Natural killer cell (primary cell): ENCODE data around the gene FBXL17. TPM values are rescaled to one million over a fixed set of nuclear protein-coding genes. Genes with fewer than 3 reads are reported as not detected.

Experiments
- ATAC-seq, 3 donors: fragments of 150-1000 bp in 2 of 3; fragments of 200-7000 bp in 1 of 3; cut with Tn5 transposase; 1 replicate in 1 of 3; 2 replicates in 2 of 3; pipeline ENCODE4 v1.10.0; 2021; ENCODE audit warnings: mild to moderate bottlenecking in 2 of 3, moderate library complexity in 2 of 3
- DNase-seq, 2 donors: peaks; one replicate each; pipeline versions ENCODE4 v3.0.0 to v3.0.0-alpha.2; 2013 to 2021; ENCODE audit warnings: mixed read lengths in 1 of 2
- H3K27ac ChIP-seq: one replicate; pipeline ENCODE4 v1.5.1; 2013; ENCODE audit warnings: mild to moderate bottlenecking, low read length
- H3K27me3 ChIP-seq: one replicate; pipeline ENCODE4 v1.6.1; 2013; ENCODE audit warnings: low read length; ENCODE audit not compliant: control insufficient read depth, insufficient read depth
- H3K36me3 ChIP-seq: one replicate; pipeline ENCODE4 v1.6.1; 2013; ENCODE audit warnings: low read length; ENCODE audit not compliant: control insufficient read depth, insufficient read depth
- H3K4me1 ChIP-seq: one replicate; pipeline ENCODE4 v1.6.1; 2013; ENCODE audit warnings: low read length; ENCODE audit not compliant: control insufficient read depth, insufficient read depth
- H3K4me3 ChIP-seq: one replicate; pipeline ENCODE4 v1.5.1; 2013; ENCODE audit warnings: low read length
- H3K9me3 ChIP-seq: one replicate; pipeline ENCODE4 v1.6.1; 2013; ENCODE audit warnings: low read length; ENCODE audit not compliant: control insufficient read depth, insufficient read depth
- H3K27ac Mint-ChIP-seq, 2 donors: one replicate each; pipeline ENCODE4 v1.8.0; 2022; ENCODE audit warnings: mild to moderate bottlenecking in 2 of 2, mixed read lengths in 2 of 2, moderate library complexity in 1 of 2
- H3K27me3 Mint-ChIP-seq, 2 donors: one replicate each; pipeline ENCODE4 v1.8.0; 2022; ENCODE audit warnings: low read depth in 2 of 2, mixed read lengths in 2 of 2
- H3K36me3 Mint-ChIP-seq: one replicate; pipeline ENCODE4 v1.8.0; 2022; ENCODE audit warnings: mixed read lengths
- H3K4me1 Mint-ChIP-seq, 2 donors: one replicate each; pipeline ENCODE4 v1.8.0; 2022; ENCODE audit warnings: mixed read lengths in 2 of 2
- H3K4me3 Mint-ChIP-seq: one replicate; pipeline ENCODE4 v1.8.0; 2022; ENCODE audit warnings: mild to moderate bottlenecking, moderate library complexity, mixed read lengths
- H3K9me3 Mint-ChIP-seq, 2 donors: one replicate each; pipeline ENCODE4 v1.8.0; 2022; ENCODE audit warnings: mixed read lengths in 2 of 2
- WGBS: methylation state at CpG from one replicate; pipeline ENCODE4 v1.1.7; 2013; ENCODE audit warnings: missing lambda C conversion rate; ENCODE audit not compliant: insufficient coverage; 5-methylcytosine and 5-hydroxymethylcytosine counted together
- intact Hi-C: fragments of 100-400 bp; cut with micrococcal nuclease; formaldehyde crosslinking; loops from one replicate; pipeline ENCODE4 v1.14.2; 2022
- total RNA-seq, 4 donors: library from RNA; stranded (reverse); fragments of 120-200 nt in 1 of 4; gene quantifications; one replicate each; pipeline versions ENCODE4 v1.2.3 to v1.2.4, GENCODE V29; 2013 to 2022
- TF ChIP-seq, protein P1 (sequence below): fragments of 200-600 bp; IDR thresholded peaks from one replicate; pipeline ENCODE4 v1.8.0; 2022; ENCODE audit warnings: antibody characterized with exemption

The FBXL17 gene
- total RNA-seq, 3 donors from 2014 or later (not counting 1 experiment from before 2014, with no cell fraction given) = 34.2 to 46.8 (median 34.9) TPM

DNA sequence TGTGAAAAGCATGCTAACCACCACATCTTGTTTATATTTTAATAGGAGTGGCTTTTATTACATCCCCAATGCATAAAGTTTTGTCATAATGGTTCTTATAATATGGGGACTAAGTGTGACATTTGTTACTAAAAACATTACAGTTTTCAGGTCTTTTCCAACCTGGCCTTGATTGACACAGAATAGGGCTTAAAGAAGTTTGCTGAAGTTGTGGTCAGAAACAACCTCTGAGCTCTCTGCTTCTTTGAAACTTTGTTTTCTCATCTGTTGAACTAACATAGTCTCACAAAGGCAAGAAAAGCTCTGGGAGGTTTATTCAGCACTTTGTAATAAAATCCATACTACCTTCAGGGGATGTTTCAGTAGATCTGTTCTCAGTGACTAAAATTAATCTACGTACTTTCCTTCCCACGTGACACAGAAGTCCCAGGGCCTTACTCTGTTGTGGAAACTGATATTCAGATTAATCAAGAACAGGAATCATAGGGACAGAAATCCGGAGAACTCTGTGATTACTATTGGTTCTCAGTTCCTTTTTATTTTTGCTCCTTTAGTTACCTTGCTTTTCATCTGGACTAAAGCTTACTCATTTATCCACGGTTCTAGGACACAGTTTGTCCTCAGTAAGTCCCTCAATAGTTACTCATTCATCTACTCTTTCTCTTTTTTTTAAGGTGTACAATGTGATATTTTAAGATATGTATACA lies 422.2 kb downstream of the FBXL17 start:
- WGBS = 84% methylated on average over 3 of the region's 4 CpGs
- Mint-ChIP-seq H3K4me1 (peaks cover 16 to 24% of the 10 kb centered on the region in 2 donors), H3K27ac (no peak overlapping the region), H3K36me3 (no peaks in the 10 kb centered on the region), H3K9me3 (no peaks in the 10 kb centered on the region), H3K27me3 (no peaks in the 10 kb centered on the region), H3K4me3 (no peak overlapping the region)
- H3K27me3 ChIP-seq = no peaks in the 10 kb centered on the region
- no peak overlapping the region for H3K4me3 ChIP-seq
- no peaks in the 10 kb centered on the region for H3K4me1 ChIP-seq
- no peak for ATAC-seq
- DNase-seq = no peak
- intact Hi-C loops = no loop called here
- TF ChIP-seq, protein P1, sequence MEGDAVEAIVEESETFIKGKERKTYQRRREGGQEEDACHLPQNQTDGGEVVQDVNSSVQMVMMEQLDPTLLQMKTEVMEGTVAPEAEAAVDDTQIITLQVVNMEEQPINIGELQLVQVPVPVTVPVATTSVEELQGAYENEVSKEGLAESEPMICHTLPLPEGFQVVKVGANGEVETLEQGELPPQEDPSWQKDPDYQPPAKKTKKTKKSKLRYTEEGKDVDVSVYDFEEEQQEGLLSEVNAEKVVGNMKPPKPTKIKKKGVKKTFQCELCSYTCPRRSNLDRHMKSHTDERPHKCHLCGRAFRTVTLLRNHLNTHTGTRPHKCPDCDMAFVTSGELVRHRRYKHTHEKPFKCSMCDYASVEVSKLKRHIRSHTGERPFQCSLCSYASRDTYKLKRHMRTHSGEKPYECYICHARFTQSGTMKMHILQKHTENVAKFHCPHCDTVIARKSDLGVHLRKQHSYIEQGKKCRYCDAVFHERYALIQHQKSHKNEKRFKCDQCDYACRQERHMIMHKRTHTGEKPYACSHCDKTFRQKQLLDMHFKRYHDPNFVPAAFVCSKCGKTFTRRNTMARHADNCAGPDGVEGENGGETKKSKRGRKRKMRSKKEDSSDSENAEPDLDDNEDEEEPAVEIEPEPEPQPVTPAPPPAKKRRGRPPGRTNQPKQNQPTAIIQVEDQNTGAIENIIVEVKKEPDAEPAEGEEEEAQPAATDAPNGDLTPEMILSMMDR = no peak
- H3K36me3 ChIP-seq = no peaks in the 10 kb centered on the region
- H3K27ac ChIP-seq = no peak overlapping the region
- no peaks in the 10 kb centered on the region for H3K9me3 ChIP-seq

DNA sequence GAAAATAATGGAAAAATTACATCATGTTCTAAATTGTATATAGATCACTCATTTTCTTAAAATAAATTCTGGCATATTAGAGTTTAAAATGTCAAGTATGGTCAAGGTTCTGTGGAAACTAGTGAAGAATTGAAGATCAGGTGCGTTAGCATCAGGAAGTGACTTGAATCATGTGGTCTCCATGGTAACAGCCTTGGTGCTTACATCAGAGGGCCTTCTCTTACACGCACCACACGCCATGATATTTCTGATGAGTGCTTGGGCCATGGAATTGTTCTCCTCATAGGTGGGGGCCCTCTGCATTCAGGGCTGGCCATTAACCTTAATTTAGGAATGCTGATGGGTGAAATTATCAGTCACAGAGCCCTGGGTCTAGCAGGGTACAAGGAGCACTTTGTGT lies 423.0 kb downstream of the FBXL17 start:
- Histone ChIP-seq H3K4me1 (no peaks in the 10 kb centered on the region), H3K4me3 (no peak overlapping the region), H3K9me3 (no peaks in the 10 kb centered on the region), H3K27ac (no peak overlapping the region), H3K36me3 (no peaks in the 10 kb centered on the region), H3K27me3 (no peaks in the 10 kb centered on the region)
- no peaks in the 10 kb centered on the region for H3K27me3 Mint-ChIP-seq
- intact Hi-C loops = no loop called here
- no peaks in the 10 kb centered on the region for H3K36me3 Mint-ChIP-seq
- TF ChIP-seq, protein P1 = no peak
- ATAC-seq (no peak), DNase-seq (no peak)
- no peak overlapping the region for H3K4me3 Mint-ChIP-seq
- 94% methylated on average over 3 of the region's 3 CpGs for WGBS
- H3K4me1 Mint-ChIP-seq = peaks cover 16 to 24% of the 10 kb centered on the region in 2 donors
- H3K9me3 Mint-ChIP-seq = no peaks in the 10 kb centered on the region
- no peak overlapping the region for H3K27ac Mint-ChIP-seq

DNA sequence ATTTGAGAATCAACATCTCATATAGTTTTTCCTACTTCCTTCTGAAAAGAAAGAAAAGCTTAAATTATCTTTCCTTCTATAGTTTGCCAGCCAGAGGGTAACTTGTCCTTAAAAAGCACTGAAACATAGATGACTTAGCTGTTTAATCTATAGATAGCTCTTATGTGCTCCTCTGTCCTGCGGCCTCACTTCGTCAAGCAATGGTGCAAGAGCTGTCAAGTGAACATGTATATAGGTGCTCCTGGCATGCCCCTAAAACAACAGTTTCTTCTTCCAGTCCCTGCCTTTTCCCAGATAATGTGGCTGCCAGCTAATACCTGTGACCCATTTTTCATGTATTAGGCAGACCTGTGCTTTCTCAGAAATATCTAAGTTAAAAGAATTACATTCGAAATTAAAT lies 423.5 kb downstream of the FBXL17 start:
- ATAC-seq = no peak
- DNase-seq = no peak
- Histone ChIP-seq H3K27me3 (no peaks in the 10 kb centered on the region), H3K27ac (no peak overlapping the region), H3K9me3 (no peaks in the 10 kb centered on the region), H3K4me1 (no peaks in the 10 kb centered on the region), H3K4me3 (no peak overlapping the region), H3K36me3 (no peaks in the 10 kb centered on the region)
- Mint-ChIP-seq H3K27me3 (no peaks in the 10 kb centered on the region), H3K36me3 (no peaks in the 10 kb centered on the region), H3K4me3 (no peak overlapping the region), H3K27ac (no peak overlapping the region), H3K9me3 (no peaks in the 10 kb centered on the region), H3K4me1 (peaks cover 16 to 24% of the 10 kb centered on the region in 2 donors)
- TF ChIP-seq, protein P1 = no peak
- WGBS = 100% methylated on average over 2 of the region's 3 CpGs
- intact Hi-C loops = no loop called here

- TF ChIP-seq, protein P1 = no peak
- DNase-seq (no peak), ATAC-seq (no peak)
- no peaks in the 10 kb centered on the region for H3K36me3 ChIP-seq
- Mint-ChIP-seq H3K36me3 (no peaks in the 10 kb centered on the region), H3K9me3 (no peaks in the 10 kb centered on the region), H3K4me1 (peaks cover 16 to 24% of the 10 kb centered on the region in 2 donors), H3K27ac (no peak overlapping the region), H3K4me3 (no peak overlapping the region), H3K27me3 (no peaks in the 10 kb centered on the region)
- H3K9me3 ChIP-seq = no peaks in the 10 kb centered on the region
- no peaks in the 10 kb centered on the region for H3K4me1 ChIP-seq
- no peaks in the 10 kb centered on the region for H3K27me3 ChIP-seq
- intact Hi-C loops = no loop called here
- WGBS = 84% methylated on average over 3 of the region's 3 CpGs
- H3K27ac ChIP-seq = no peak overlapping the region
- H3K4me3 ChIP-seq = no peak overlapping the region
These were observed 424.8 kb downstream of the FBXL17 start for GRCh38 chr5:107957051-107957450.
